HT-29 (cell line): Measurements from ENCODE around the gene SAMD1. TPM values are rescaled to one million over a fixed set of nuclear protein-coding genes. Genes with fewer than 3 reads are reported as not detected.

Source experiments
- DNase-seq: peaks from one replicate; pipeline ENCODE4 v3.0.0-alpha.2; 2015; ENCODE audit warnings: low spot score
- total RNA-seq: library from RNA; depleted of rRNA; stranded (reverse); fragments of >200 nt; shearing (Covaris generic); gene quantifications from 2 replicates; pipeline ENCODE4 v1.2.3, GENCODE V29; 2014; rRNA removed

The SAMD1 gene
- total RNA-seq, 1 experiment from 2014 or later: 71.7 TPM

GRCh38 chr19:14039181-14039580 is 51.4 kb downstream of the SAMD1 start:
- DNase-seq: no peak

Other genes with a start within 250 kb of the SAMD1 start
- gene NANOS3, start 213.6 kb downstream of the SAMD1 start, total RNA-seq: not detected in 2 replicates
- gene BRME1, start 184.6 kb downstream of the SAMD1 start, total RNA-seq: 2.2 and 3.9 TPM in 2 replicates
- 36.0 and 39.6 TPM in 2 replicates for gene CC2D1A, start 184.6 kb downstream of the SAMD1 start, total RNA-seq
- gene PODNL1, start 152.3 kb downstream of the SAMD1 start, total RNA-seq: 0.34 and 1.1 TPM in 2 replicates
- 46.6 and 47.2 TPM in 2 replicates for gene DCAF15, start 138.2 kb downstream of the SAMD1 start, total RNA-seq
- 6.0 and 6.2 TPM in 2 replicates for gene RFX1, start 84.4 kb downstream of the SAMD1 start, total RNA-seq
- gene RLN3, start 62.6 kb downstream of the SAMD1 start, total RNA-seq: not detected in 2 replicates
- 0.10 TPM in 1 of 2 replicates, not detected in the other for gene IL27RA, start 59.0 kb downstream of the SAMD1 start, total RNA-seq
- gene PALM3, start 28.7 kb downstream of the SAMD1 start, total RNA-seq: 0.08 and 0.20 TPM in 2 replicates
- gene MISP3, start 18.0 kb downstream of the SAMD1 start, total RNA-seq: 0.37 and 0.74 TPM in 2 replicates
- not detected in 2 replicates for gene C19orf67, start 5.0 kb downstream of the SAMD1 start, total RNA-seq
- 19.4 and 25.0 TPM in 2 replicates for gene PRKACA, start 27.0 kb upstream of the SAMD1 start, total RNA-seq
- 95.9 and 102 TPM in 2 replicates for gene ASF1B, start 45.8 kb upstream of the SAMD1 start, total RNA-seq
- 1.2 and 2.0 TPM in 2 replicates for gene ADGRL1, start 115.4 kb upstream of the SAMD1 start, total RNA-seq